Endothelial cell of umbilical vein (primary cell): Measurements from ENCODE around the gene TP73. TPM values are rescaled to one million over a fixed set of nuclear protein-coding genes. Genes with fewer than 3 reads are reported as not detected.

ENCODE experiments used
- BruUV-seq: library from RNA; stranded (reverse); fragments of 400-500 nt; replicated peaks from 2 replicates; lab custom pipeline; 2021; lab: Mats Ljungman, UMichigan
- CTCF ChIA-PET: fragments of 300-600, 350-600 bp; sonication (Branson Sonifier 250); formaldehyde crosslinking; loops from one replicate; lab custom pipeline; 2021; ENCODE audit warnings: antibody characterized with exemption, inconsistent platforms; lab: Charles Lee
- POLR2A ChIA-PET: fragments of 300-600, 350-600 bp; sonication (Branson Sonifier 250); formaldehyde crosslinking; loops from one replicate; lab custom pipeline; 2021; ENCODE audit warnings: antibody characterized with exemption, inconsistent platforms; lab: Charles Lee
- DNase-seq: peaks from one replicate; pipeline ENCODE4 v3.0.0-alpha.2; 2011; ENCODE audit warnings: low read depth, low spot score
- FAIRE-seq: peaks from 2 replicates; lab custom pipeline; 2011; peaks lifted over from hg19 to GRCh38; lab: Jason Lieb, UNC
- H2AFZ ChIP-seq: 2 replicates; pipeline ENCODE4 v1.6.0; 2012; ENCODE audit warnings: low read depth, low read length, control low read depth, inconsistent platforms
- H3K27ac ChIP-seq: 2 replicates; pipeline ENCODE4 v1.5.1; 2011; ENCODE audit warnings: low read depth, mild to moderate bottlenecking, control low read depth, low read length, moderate library complexity; ENCODE audit not compliant: insufficient read depth
- H3K27me3 ChIP-seq, 2 experiments: 2 replicates each; pipeline versions ENCODE4 v1.6.0 to v1.6.1; 2011; ENCODE audit warnings: low read length in 2 of 2, mixed read lengths in 1 of 2; ENCODE audit not compliant: control insufficient read depth in 2 of 2, insufficient read depth in 2 of 2
- H3K36me3 ChIP-seq, 2 experiments: 2 replicates in 1 of 2; 3 replicates in 1 of 2; pipeline ENCODE4 v1.5.1; 2011; ENCODE audit warnings: low read length in 2 of 2, mild to moderate bottlenecking in 1 of 2, moderate library complexity in 1 of 2; ENCODE audit not compliant: control insufficient read depth in 2 of 2, insufficient read depth in 2 of 2; ENCODE audit errors: extremely low read depth in 1 of 2
- H3K4me1 ChIP-seq: 3 replicates; pipeline ENCODE4 v1.5.1; 2011; ENCODE audit warnings: mild to moderate bottlenecking, low read length; ENCODE audit not compliant: control insufficient read depth, insufficient read depth; ENCODE audit errors: extremely low read depth
- H3K4me2 ChIP-seq: 2 replicates; pipeline ENCODE4 v1.6.1; 2011; ENCODE audit warnings: low read length, control low read depth, mixed read lengths; ENCODE audit not compliant: insufficient read depth
- H3K4me3 ChIP-seq, 3 experiments: fragments of 200-600 bp in 1 of 3; sonication (generic), shearing (Covaris generic) in 1 of 3; replicated peaks in 1 of 3; 2 replicates each; pipeline ENCODE4 v1.5.1; 2011 to 2016; ENCODE audit warnings: control low read depth in 3 of 3, low read length in 3 of 3, mild to moderate bottlenecking in 2 of 3, inconsistent platforms in 1 of 3, low read depth in 1 of 3, moderate library complexity in 1 of 3; ENCODE audit not compliant: insufficient read depth in 1 of 3
- H3K79me2 ChIP-seq: 2 replicates; pipeline ENCODE4 v1.6.0; 2012; ENCODE audit warnings: low read length, inconsistent platforms; ENCODE audit not compliant: control insufficient read depth, insufficient read depth
- H3K9ac ChIP-seq: replicated peaks from 2 replicates; pipeline ENCODE3; 2011; ENCODE audit warnings: low read length, control low read depth; ENCODE audit not compliant: insufficient read depth; ENCODE audit errors: extremely low read depth
- H3K9me1 ChIP-seq: replicated peaks from 3 replicates; pipeline ENCODE4 v1.6.0; 2011; ENCODE audit warnings: mild to moderate bottlenecking, low read length; ENCODE audit not compliant: control insufficient read depth, insufficient read depth; ENCODE audit errors: extremely low read depth
- H3K9me3 ChIP-seq: replicated peaks from 2 replicates; pipeline ENCODE4 v1.5.1; 2012; ENCODE audit warnings: low read length, inconsistent platforms; ENCODE audit not compliant: control insufficient read depth, insufficient read depth
- H4K20me1 ChIP-seq: replicated peaks from 2 replicates; pipeline ENCODE3; 2011; ENCODE audit warnings: mild to moderate bottlenecking, low read length; ENCODE audit not compliant: control insufficient read depth, insufficient read depth; ENCODE audit errors: extremely low read depth
- CTCF ChIP-seq, 2 donors: IDR thresholded peaks; 1 replicate in 1 of 2; 2 replicates in 1 of 2; pipeline ENCODE4 v1.5.1; 2011; ENCODE audit warnings: low read length in 2 of 2, mild to moderate bottlenecking in 2 of 2, moderate library complexity in 2 of 2, control low read depth in 1 of 2, inconsistent platforms in 1 of 2, low read depth in 1 of 2; ENCODE audit not compliant: insufficient read depth in 1 of 2; ENCODE audit errors: extremely low read depth in 1 of 2
- EZH2 ChIP-seq: IDR thresholded peaks from 2 replicates; pipeline ENCODE4 v1.6.1; 2012; ENCODE audit warnings: borderline replicate concordance, low read depth, mild to moderate bottlenecking, moderate library complexity, low read length, inconsistent platforms; ENCODE audit not compliant: severe bottlenecking
- FOS ChIP-seq: IDR thresholded peaks from 2 replicates; pipeline ENCODE4 v1.6.1; 2011; ENCODE audit warnings: mild to moderate bottlenecking, low read length, moderate library complexity, borderline replicate concordance; ENCODE audit not compliant: insufficient read depth
- GATA2 ChIP-seq: IDR thresholded peaks from 2 replicates; pipeline ENCODE4 v1.7.0; 2011; ENCODE audit warnings: low read depth, mild to moderate bottlenecking, moderate library complexity, mixed read lengths, low read length; ENCODE audit not compliant: insufficient read length, insufficient read depth
- JUN ChIP-seq: IDR thresholded peaks from 2 replicates; pipeline ENCODE4 v1.6.1; 2011; ENCODE audit warnings: borderline replicate concordance, low read depth; ENCODE audit not compliant: insufficient read length, insufficient read depth
- MAX ChIP-seq: IDR thresholded peaks from 2 replicates; pipeline ENCODE4 v1.6.1; 2011; ENCODE audit not compliant: insufficient read depth, insufficient read length
- MYC ChIP-seq: IDR thresholded peaks from one replicate; pipeline ENCODE4 v1.6.1; 2011; ENCODE audit warnings: mild to moderate bottlenecking, low read depth, low read length
- POLR2A ChIP-seq: IDR thresholded peaks from 2 replicates; pipeline ENCODE4 v1.6.1; 2012; ENCODE audit warnings: low read depth, mild to moderate bottlenecking, control low read depth, low read length
- POLR2AphosphoS5 ChIP-seq: IDR thresholded peaks from 2 replicates; pipeline ENCODE4 v1.6.1; 2012; ENCODE audit warnings: low read depth, mild to moderate bottlenecking, control low read depth, low read length, moderate library complexity; ENCODE audit not compliant: insufficient read depth
- dilution Hi-C: fragments of 300-500 bp; cut with MboI; formaldehyde crosslinking; loops from one replicate; pipeline ENCODE4 v1.15.0; 2019; ENCODE audit warnings: low sequenced_read_pairs; ENCODE audit not compliant: extremely low pct_ligation_motif_present
- intact Hi-C: fragments of 100-400 bp; cut with micrococcal nuclease; formaldehyde crosslinking; loops from one replicate; pipeline ENCODE4 v1.10.0; 2022
- polyA plus RNA-seq, 4 experiments: library from polyadenylated mRNA; depleted of rRNA in 3 of 4; stranded (reverse) in 3 of 4; unstranded in 1 of 4; fragments of >200 nt; gene quantifications; 2 replicates each; pipeline versions ENCODE4 v1.2.1 to v1.2.3, GENCODE V29; 2011 to 2012; ENCODE audit warnings: missing spikeins in 1 of 4
- total RNA-seq: library from RNA; stranded (reverse); gene quantifications from 2 replicates; pipeline ENCODE4 v1.2.3, GENCODE V29; 2021

Gene TP73
- total and polyA plus RNA-seq, 2 donors (not counting 3 experiments of a cell fraction or from before 2014, with no cell fraction given): 0.03 to 0.15 TPM

DNA sequence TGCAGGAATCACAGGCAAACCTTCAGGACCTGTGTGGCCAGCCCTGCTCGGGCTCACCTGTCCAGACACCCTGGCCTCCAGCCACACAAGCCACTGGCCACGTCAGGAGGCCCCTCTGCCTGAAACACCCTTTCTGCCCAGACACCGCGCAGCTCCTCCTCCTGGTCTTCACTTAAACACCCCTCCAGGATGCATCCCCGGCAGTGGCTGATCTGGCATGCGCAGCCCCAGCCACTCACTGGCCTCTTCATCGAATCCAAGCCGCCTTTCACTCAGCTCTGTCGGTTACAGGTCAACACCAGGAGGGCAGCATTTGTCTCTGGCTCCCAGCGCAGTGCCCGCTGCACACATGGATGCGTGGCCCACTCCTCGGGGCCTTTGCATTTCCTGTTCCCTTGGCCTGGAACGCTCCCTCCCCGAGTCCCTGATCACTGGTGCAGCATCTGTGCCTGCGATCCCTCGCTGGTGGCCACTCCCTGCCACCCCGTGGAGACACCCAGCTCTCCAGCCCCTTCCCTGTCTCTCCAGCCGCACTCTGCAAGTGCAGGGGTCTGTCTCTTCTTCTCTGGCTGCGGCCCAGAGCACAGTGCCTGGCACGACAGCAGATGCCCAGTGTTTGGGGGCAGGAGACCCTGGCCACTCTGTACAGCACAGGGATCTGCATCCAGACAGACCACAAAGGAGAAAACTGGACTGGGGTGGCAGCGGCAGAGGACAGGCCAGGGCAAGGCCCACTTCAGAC is 18.1 kb upstream of the TP73 start:
- BruUV-seq: no TSS peak
- no peaks in the 10 kb centered on the region for H3K79me2 ChIP-seq

More for the DNA sequence above, 18.1 kb upstream of the TP73 start:
- no peak for TF ChIP-seq MYC
- TF ChIP-seq EZH2: no peak
- TF ChIP-seq POLR2A: no peak
- TF ChIP-seq JUN: no peak
- TF ChIP-seq CTCF (IDR thresholded peaks at IDR 0.05; ENCODE audit: extremely low read depth in 1 of 2, insufficient read depth in 1 of 2, low read depth in 1 of 2, low read length in 2 of 2): no peak
- TF ChIP-seq GATA2: no peak
- TF ChIP-seq POLR2AphosphoS5: no peak
- TF ChIP-seq FOS: no peak
- TF ChIP-seq MAX: no peak
- CTCF ChIA-PET: interaction anchor here (1.7 kb wide), 1 partner anchor 14 kb away, joined by 4 read pairs; no protein-coding TSS in a partner anchor
- H3K9me1 ChIP-seq: no peaks in the 10 kb centered on the region
- H3K27ac ChIP-seq: no peak overlapping the region
- POLR2A ChIA-PET: no interaction called here
- dilution Hi-C loops: no loop called here
- H3K9ac ChIP-seq: no peak overlapping the region
- no peaks in the 10 kb centered on the region for H3K27me3 ChIP-seq
- H2AFZ ChIP-seq: no peak overlapping the region
- DNase-seq (no peak), FAIRE-seq (no peak)
- no peaks in the 10 kb centered on the region for H3K4me1 ChIP-seq
- no peak overlapping the region for H3K4me3 ChIP-seq
- peaks cover 0 to 39% of the 10 kb centered on the region in 2 experiments for H3K36me3 ChIP-seq
- no peaks in the 10 kb centered on the region for H4K20me1 ChIP-seq
- no peak overlapping the region for H3K4me2 ChIP-seq
- no peaks in the 10 kb centered on the region for H3K9me3 ChIP-seq
- intact Hi-C loops: no loop called here
